GM12878 (cell line): ENCODE measurements around the gene ILF2. TPM values are rescaled to one million over a fixed set of nuclear protein-coding genes. Genes with fewer than 3 reads are reported as not detected.

Experiments
- ATAC-seq: fragments of 200-7000 bp; cut with Tn5 transposase; 3 replicates; pipeline ENCODE4 v1.9.1; 2020; ENCODE audit warnings: mild to moderate bottlenecking, moderate library complexity
- BruUV-seq: library from RNA; stranded (reverse); fragments of 400-500 nt; replicated peaks from 2 replicates; lab custom pipeline; 2021; lab: Mats Ljungman, UMichigan
- CTCF ChIA-PET: fragments of 300-600 bp; sonication (Branson Sonifier 250); formaldehyde crosslinking; extraction: SDS; loops from one replicate; lab custom pipeline; 2021; ENCODE audit warnings: inconsistent platforms; lab: Yijun Ruan, JAX
- POLR2A ChIA-PET: fragments of 350-600 bp; formaldehyde crosslinking; extraction: SDS; loops from one replicate; lab custom pipeline; 2021; ENCODE audit warnings: inconsistent platforms; lab: Charles Lee
- RAD21 ChIA-PET: fragments of 300-600 bp; sonication (Branson Sonifier 250); formaldehyde crosslinking; loops from one replicate; lab custom pipeline; 2023; ENCODE audit warnings: antibody characterized with exemption; ENCODE audit not compliant: unreplicated experiment; lab: Charles Lee
- SMC1A ChIA-PET: fragments of 300-600 bp; sonication (Branson Sonifier 250); formaldehyde crosslinking; loops from one replicate; lab custom pipeline; 2023; ENCODE audit not compliant: unreplicated experiment, uncharacterized antibody; lab: Charles Lee
- DNase-seq: peaks from one replicate; pipeline ENCODE4 v3.0.0-alpha.2; 2011; ENCODE audit warnings: low read depth, low spot score
- FAIRE-seq: peaks from 3 replicates; lab custom pipeline; 2011; peaks lifted over from hg19 to GRCh38; lab: Jason Lieb, UNC
- H2AFZ ChIP-seq: 2 replicates; pipeline ENCODE4 v1.6.0; 2011; ENCODE audit warnings: low read depth, low read length, control low read depth; ENCODE audit not compliant: control insufficient read depth
- H3K27ac ChIP-seq: 2 replicates; pipeline ENCODE4 v1.5.1; 2011; ENCODE audit warnings: control low read depth; ENCODE audit not compliant: control insufficient read depth, insufficient read depth
- H3K27me3 ChIP-seq, 2 experiments: replicated peaks in 1 of 2; 2 replicates each; pipeline versions ENCODE4 v1.6.0 to v1.6.1; 2011; ENCODE audit warnings: low read length in 1 of 2; ENCODE audit not compliant: control insufficient read depth in 2 of 2, insufficient read depth in 2 of 2
- H3K36me3 ChIP-seq, 2 experiments: 2 replicates each; pipeline ENCODE4 v1.5.1; 2011; ENCODE audit warnings: low read length in 1 of 2; ENCODE audit not compliant: control insufficient read depth in 2 of 2, insufficient read depth in 2 of 2
- H3K4me1 ChIP-seq: 2 replicates; pipeline ENCODE4 v1.6.1; 2011; ENCODE audit warnings: mild to moderate bottlenecking, low read length, moderate library complexity, mixed read lengths; ENCODE audit not compliant: control insufficient read depth, insufficient read depth
- H3K4me2 ChIP-seq: 2 replicates; pipeline ENCODE4 v1.6.0; 2011; ENCODE audit warnings: control low read depth; ENCODE audit not compliant: control insufficient read depth, insufficient read depth
- H3K4me3 ChIP-seq: fragments of 200-600 bp; sonication (generic); 2 replicates; pipeline ENCODE4 v1.5.1; 2016
- H3K79me2 ChIP-seq: 2 replicates; pipeline ENCODE4 v1.6.0; 2011; ENCODE audit warnings: low read length; ENCODE audit not compliant: control insufficient read depth, insufficient read depth
- H3K9ac ChIP-seq: 2 replicates; pipeline ENCODE4 v1.8.0; 2011; ENCODE audit warnings: low read length, control low read depth, mixed read lengths; ENCODE audit not compliant: control insufficient read depth, insufficient read depth
- H3K9me3 ChIP-seq: replicated peaks from 3 replicates; pipeline ENCODE4 v1.5.1; 2011; ENCODE audit warnings: mild to moderate bottlenecking, low read length; ENCODE audit not compliant: control insufficient read depth, insufficient read depth
- H4K20me1 ChIP-seq: 2 replicates; pipeline ENCODE4 v1.6.0; 2011; ENCODE audit not compliant: control insufficient read depth, insufficient read depth
- FOS ChIP-seq: IDR thresholded peaks from 3 replicates; pipeline ENCODE4 v1.6.1; 2011; ENCODE audit warnings: borderline replicate concordance; ENCODE audit not compliant: insufficient read length; ENCODE audit errors: extremely low read depth
- FOXM1 ChIP-seq: IDR thresholded peaks from 2 replicates; pipeline ENCODE4 v1.6.1; 2012; ENCODE audit warnings: low read depth, mild to moderate bottlenecking, inconsistent platforms, low read length, moderate library complexity
- JUNB ChIP-seq: IDR thresholded peaks from 2 replicates; pipeline ENCODE4 v1.6.1; 2016; ENCODE audit warnings: antibody characterized with exemption, mild to moderate bottlenecking
- NBN ChIP-seq: fragments of 450-650 bp; IDR thresholded peaks from 2 replicates; pipeline ENCODE4 v1.6.1; 2016
- POU2F2 ChIP-seq: IDR thresholded peaks from 3 replicates; pipeline ENCODE4 v1.6.1; 2011; ENCODE audit warnings: low read depth, mild to moderate bottlenecking, low read length, borderline replicate concordance
- SMC3 ChIP-seq: IDR thresholded peaks from 2 replicates; pipeline ENCODE4 v1.6.1; 2011; ENCODE audit warnings: low read length, improper control_type of control experiment, borderline replicate concordance
- ZNF24 ChIP-seq: fragments of 450-650 bp; IDR thresholded peaks from 2 replicates; pipeline ENCODE4 v1.6.1; 2017; ENCODE audit warnings: antibody characterized with exemption, mild to moderate bottlenecking
- WGBS: methylation state at CpG from one replicate; pipeline ENCODE4 v1.1.6; 2016; ENCODE audit warnings: low lambda C conversion rate; ENCODE audit not compliant: insufficient replicate concordance, insufficient coverage; ENCODE audit errors: missing lambda C conversion rate; 5-methylcytosine and 5-hydroxymethylcytosine counted together
- in situ Hi-C: fragments of 300-500 bp; cut with MboI; formaldehyde crosslinking; loops from 9 replicates; pipeline ENCODE4 v1.14.3; 2018; ENCODE audit warnings: mixed read lengths
- intact Hi-C: fragments of 100-400 bp; cut with micrococcal nuclease; formaldehyde crosslinking; loops from one replicate; pipeline ENCODE4 v1.14.2; 2022; ENCODE audit not compliant: unreplicated experiment
- polyA plus RNA-seq, 11 experiments: library from polyadenylated mRNA; depleted of rRNA in 4 of 11; unstranded in 6 of 11; stranded (reverse) in 5 of 11; fragments of >200 nt; fragmentation: Nextera tagmentation in 4 of 11; fragmentation: Illumina TruSeq in 1 of 11; extraction: Ambion mirVana in 4 of 11; extraction: Trizol in 1 of 11; gene quantifications; 1 replicate in 1 of 11; 2 replicates in 10 of 11; pipeline versions ENCODE4 v1.2.1 to v1.2.3, GENCODE V29; 2011 to 2016; ENCODE audit warnings: inconsistent platforms in 2 of 11, missing spikeins in 2 of 11, low read depth in 1 of 11
- total RNA-seq, 4 experiments: library from RNA; depleted of rRNA in 3 of 4; stranded (reverse); fragments of >200 nt in 3 of 4; fragmentation: Illumina TruSeq in 1 of 4; extraction: Trizol in 1 of 4; gene quantifications; 2 replicates each; pipeline versions ENCODE4 v1.2.1 to v1.2.3, GENCODE V29; 2013 to 2021

Gene ILF2
- total and polyA plus RNA-seq, 10 of the 15 experiments (the other 5 are each of a cell fraction or from before 2014, with no cell fraction given), result 261 to 520 (median 449) TPM

DNA sequence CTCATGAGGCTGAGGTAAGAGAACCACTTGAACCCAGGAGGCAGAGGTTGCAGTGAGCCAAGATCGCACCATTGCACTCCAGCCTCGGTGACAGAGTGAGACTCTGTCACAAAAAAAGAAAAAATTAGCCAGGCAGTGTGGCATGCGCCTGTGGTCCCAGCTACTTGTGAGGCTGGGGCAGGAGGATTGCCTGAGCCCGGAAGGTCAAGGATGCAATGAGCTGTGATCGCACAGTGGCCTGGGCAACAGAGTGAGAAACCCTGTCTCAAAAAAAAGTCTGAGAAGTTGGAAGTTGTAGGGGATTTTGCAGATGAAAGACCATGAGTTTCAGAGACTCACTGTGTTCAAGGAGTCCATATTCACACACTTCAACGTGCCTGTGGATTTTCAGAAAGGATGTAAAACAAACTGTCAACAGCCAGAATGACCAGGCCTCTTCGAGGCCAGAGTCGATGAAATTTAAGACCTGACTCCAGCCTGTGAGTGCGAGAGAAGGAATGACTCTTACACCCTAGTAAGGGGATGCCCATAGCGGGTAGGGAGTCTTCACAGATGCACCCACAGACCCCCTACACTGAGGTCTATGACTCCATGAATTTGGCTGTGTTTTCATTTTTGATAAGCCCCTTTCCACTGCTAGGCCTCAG is 45.7 kb downstream of the ILF2 start (continued):
- TF ChIP-seq FOS (no peak), JUNB (no peak), POU2F2 (no peak)

DNA sequence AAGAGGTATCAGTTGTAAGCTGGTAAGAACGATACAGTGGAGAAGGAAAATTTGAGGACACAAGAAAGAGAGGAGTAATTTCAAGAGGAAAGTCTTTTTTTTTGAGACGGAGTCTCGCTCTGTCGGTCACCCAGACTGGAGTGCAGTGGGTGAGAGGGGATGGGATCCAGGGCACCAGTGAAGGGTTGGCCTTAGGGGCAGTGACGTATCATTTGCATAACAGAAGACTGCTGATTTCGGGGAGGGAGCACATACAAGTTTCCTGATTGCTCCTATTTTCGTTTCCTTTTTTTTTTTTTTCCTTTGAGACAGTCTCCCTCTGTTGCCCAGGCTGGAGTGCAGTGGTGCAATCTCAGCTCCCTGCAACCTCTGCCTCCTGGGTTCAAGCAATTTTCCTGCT is 47.7 kb downstream of the ILF2 start:
- RAD21 ChIA-PET, result interaction anchor here (0.9 kb wide), 1 partner anchor 88 kb away, joined by 3 read pairs; the partner anchor contains the start of gene S100A6
- 62% methylated on average over 6 of the region's 7 CpGs for WGBS

More for the DNA sequence above, 47.7 kb downstream of the ILF2 start:
- H3K4me3 ChIP-seq, result no peak overlapping the region
- H2AFZ ChIP-seq, result peak overlapping the region; percentile 42
- H3K9me3 ChIP-seq, result no peaks in the 10 kb centered on the region
- intact Hi-C loops (no loop called here), in situ Hi-C loops (no loop called here)
- no peak overlapping the region for H3K27ac ChIP-seq
- no TSS peak for BruUV-seq
- H3K79me2 ChIP-seq, result no peaks in the 10 kb centered on the region
- FAIRE-seq, result no peak
- TF ChIP-seq NBN (no peak), FOXM1 (no peak), ZNF24 (no peak), SMC3 (no peak)
- H3K4me1 ChIP-seq, result peaks cover 14% of the 10 kb centered on the region
- H3K27me3 ChIP-seq, result no peaks in the 10 kb centered on the region
- CTCF ChIA-PET, result interaction anchor here (1.3 to 3.0 kb wide), 5 partner anchors 9 to 270 kb away, joined by 4 to 14 read pairs (median 8); partner anchors contain the start of gene CHTOP
- no peak overlapping the region; the same call in 1 of the 2 replicates for H3K4me2 ChIP-seq
- H4K20me1 ChIP-seq, result no peaks in the 10 kb centered on the region
- no peaks in the 10 kb centered on the region for H3K36me3 ChIP-seq
- no peak overlapping the region for H3K9ac ChIP-seq
- POLR2A ChIA-PET, result interaction anchor here (0.6 to 1.5 kb wide), 5 partner anchors 8 to 109 kb away, joined by 3 to 6 read pairs (median 3); partner anchors contain the start of gene CHTOP
- no peak for ATAC-seq
- DNase-seq, result no peak
- SMC1A ChIA-PET, result interaction anchor here (0.6 to 2.6 kb wide), 3 partner anchors 49 to 113 kb away, joined by 3 to 12 read pairs (median 3); no protein-coding TSS in a partner anchor
